NCI-H460 (cell line): ENCODE measurements around the gene XYLT1. TPM values are rescaled to one million over a fixed set of nuclear protein-coding genes. Genes with fewer than 3 reads are reported as not detected.

Experiments used
- DNase-seq: peaks from one replicate; pipeline ENCODE4 v3.0.0-alpha.2; 2016; ENCODE audit warnings: low read depth; ENCODE audit errors: extremely low read depth
- total RNA-seq: library from RNA; depleted of rRNA; stranded (reverse); fragments of >200 nt; shearing (Covaris generic); gene quantifications from 2 replicates; pipeline ENCODE4 v1.2.3, GENCODE V29; 2014

Gene XYLT1
- total RNA-seq, 1 experiment from 2014 or later: 27.2 TPM

DNA sequence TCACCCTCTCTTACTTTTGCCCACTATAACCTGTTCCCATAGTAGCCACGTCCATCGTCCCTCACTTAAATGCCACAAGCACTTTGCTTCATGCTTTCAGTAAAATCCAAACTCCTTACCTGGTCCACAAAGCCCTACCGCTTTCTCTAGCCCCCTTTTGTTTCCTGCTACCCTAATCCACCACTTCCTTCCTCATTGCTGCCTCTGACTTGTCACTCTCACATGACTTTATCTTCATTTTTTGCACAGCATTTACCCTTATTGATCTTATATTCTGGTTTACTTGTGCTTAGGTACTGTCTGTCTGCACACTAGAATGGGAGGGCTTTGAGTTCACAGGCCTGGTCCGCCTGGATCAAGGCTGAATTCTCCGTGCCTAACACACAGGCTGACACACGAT, 340.0 kb downstream of the XYLT1 start:
- DNase-seq: no peak

GRCh38 chr16:17129971-17130370, 340.8 kb downstream of the XYLT1 start:
- DNase-seq: no peak

DNA sequence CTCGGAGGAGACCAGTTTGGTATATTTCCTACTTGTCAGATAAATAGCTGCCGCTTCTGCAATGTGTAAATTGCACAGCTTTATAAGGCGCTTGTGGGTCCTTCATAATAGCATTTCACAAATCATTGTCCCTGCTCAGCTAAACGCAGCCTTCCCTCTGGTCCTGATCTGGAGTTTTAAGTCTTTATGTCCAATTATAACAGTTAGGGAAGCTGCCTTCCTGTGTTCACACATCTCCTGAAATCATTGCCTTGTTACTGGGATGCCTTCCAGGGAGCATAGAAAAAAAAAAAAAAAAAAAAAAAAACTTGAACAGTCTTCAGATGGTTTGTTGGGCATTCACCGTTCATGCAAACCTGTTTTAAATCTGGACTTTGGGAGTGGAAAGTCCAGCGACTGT, 342.0 kb downstream of the XYLT1 start:
- DNase-seq: no peak

DNA sequence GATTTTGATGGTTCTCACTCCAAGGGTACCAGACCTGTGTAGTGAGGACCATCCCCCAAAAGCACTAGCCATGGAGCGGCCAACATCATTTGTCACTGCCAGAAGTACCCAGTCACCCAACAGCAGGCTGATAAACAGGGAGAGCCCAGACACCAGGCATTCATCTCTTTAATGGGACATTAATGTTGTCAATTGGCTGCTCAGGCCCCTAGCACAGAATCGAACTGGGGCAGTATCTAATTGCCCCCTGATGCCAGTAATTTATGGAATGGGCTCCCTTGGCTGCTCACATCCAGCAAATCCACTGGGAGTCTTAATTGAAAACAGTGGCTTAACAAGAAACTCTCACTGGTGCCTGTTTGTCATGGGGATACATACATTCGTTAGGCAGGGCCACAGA, 344.6 kb downstream of the XYLT1 start:
- no peak for DNase-seq

DNA sequence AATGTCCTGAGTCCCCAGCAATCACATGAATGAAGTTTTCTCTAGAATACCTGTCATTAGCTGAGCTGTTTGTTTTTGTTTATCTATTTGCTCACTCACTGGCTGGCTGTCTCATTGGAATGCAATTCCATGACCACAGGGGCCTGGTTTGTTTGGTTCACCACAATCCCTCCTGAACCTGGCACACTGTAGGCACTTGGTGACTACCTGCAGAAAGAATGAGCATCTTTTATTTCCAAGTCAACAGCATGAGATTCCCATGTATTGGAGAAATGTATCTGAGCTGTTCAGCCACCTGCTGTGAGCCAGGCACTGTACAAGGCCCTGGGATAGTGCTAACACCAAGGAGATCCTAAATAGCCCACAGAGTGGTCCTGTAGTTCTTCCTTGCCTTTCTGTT, 345.1 kb downstream of the XYLT1 start:
- no peak for DNase-seq

DNA sequence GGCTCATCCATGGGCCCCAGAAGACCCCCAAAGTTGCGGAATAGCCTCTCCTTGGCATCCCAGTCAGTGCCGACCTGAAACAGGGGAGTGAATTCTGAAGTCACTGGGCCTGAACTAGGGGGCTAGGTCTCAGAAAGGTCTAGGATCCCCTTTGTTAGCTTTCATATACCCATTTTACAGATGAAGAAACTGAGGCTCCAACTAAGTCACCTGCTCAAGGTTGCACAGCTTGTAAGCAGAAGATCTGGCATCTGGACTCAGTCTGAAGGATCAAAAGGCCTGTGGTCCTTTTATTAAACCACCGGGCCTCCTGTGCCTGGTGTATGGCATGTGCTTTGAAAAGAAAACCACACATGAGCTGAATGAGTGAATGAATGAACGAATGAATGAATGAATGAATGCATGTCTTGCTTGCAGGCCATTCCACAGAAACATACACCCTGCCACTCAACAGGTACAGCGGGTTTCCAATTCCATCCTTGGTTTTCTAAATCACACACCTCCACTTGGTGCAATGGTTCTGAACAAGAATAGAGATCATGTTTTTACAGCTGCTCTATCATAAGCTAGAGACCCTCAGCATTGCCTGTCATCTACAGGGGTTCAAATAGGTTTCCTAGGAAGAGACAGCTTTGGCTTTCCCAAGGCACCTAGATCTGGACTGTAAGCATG, 352.7 kb downstream of the XYLT1 start:
- DNase-seq: no peak

GRCh38 chr16:17116595-17117322, 354.0 kb downstream of the XYLT1 start:
- DNase-seq: no peak

GRCh38 chr16:17109413-17109812, 361.3 kb downstream of the XYLT1 start:
- DNase-seq: no peak

- DNase-seq: no peak
Observed at GRCh38 chr16:17108596-17108995, 362.2 kb downstream of the XYLT1 start.

DNA sequence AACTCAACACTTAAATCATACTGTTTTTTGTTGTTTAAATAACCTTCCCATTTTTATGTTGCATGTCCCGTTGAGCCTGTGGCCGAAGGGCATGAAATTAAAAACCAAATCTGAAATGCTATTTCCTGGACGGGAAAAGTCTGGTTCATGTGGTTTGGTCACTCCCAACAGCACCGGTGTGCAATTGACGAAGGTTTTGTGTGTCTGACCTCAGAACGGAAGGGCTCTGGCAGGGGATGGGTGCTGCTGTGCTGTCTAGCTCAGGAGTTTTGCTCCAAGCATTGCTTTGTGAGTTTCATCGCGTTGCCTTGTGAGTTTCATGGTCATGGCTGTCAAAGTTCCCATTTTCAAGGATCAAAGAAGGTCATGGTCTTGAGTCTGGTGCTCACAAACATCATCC, 363.3 kb downstream of the XYLT1 start:
- DNase-seq: peak; percentile 83

GRCh38 chr16:17106243-17106791, 364.4 kb downstream of the XYLT1 start:
- peak; percentile 33 for DNase-seq

DNA sequence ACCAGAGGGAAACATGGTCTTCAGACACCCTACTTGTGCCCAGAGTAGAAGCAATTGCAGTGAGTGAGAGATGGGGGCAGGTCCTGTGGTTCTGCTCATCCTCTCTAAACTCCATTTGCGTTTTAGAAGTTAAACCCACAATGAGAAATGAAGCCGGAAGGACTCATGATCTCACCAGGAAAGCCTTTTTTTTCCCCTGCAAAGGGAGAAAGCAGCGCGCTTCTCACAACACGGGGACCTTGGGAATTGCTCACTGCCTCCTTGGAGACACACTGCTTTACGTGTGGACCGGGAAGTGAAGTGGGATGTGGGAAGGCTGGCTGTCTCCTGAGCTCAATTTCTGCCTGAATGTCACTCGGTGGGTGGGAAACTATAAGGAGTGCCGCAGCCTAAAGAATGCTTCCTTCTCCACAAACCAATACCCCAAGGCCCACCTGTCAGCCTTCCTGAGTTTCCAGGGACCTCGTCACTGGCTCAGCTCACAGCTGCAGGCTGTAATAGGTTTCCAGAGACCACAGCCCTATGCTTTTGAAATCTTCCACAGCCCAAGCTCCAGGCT, 365.4 kb downstream of the XYLT1 start:
- peak; percentile 42 for DNase-seq

GRCh38 chr16:17104654-17105053, 366.1 kb downstream of the XYLT1 start:
- DNase-seq: peak; percentile 33

GRCh38 chr16:17103216-17103615, 367.5 kb downstream of the XYLT1 start:
- no peak for DNase-seq

DNA sequence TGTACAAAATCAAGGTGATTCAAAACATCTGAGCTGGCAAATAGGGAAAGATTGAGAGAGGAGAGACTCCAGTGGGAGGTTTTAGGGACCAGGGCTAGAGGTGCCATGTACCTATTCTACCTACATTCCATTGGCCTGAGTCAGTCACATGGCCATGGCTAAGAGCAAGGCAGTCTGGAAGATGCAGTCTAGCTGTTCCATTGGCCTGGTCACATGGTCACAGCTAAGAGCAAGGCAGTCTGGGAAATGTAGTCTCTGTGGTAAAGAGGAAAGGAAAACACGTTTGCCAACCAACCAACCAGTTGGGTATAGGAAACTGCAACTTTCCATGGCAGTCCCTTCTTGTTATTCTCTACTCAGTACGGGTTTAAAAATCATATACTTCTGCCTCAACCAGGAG, 369.1 kb downstream of the XYLT1 start:
- DNase-seq: no peak

- no peak for DNase-seq
Observed at GRCh38 chr16:17098685-17099084, 372.1 kb downstream of the XYLT1 start.

- no peak for DNase-seq
Observed at GRCh38 chr16:17084130-17084529, 386.6 kb downstream of the XYLT1 start.

DNA sequence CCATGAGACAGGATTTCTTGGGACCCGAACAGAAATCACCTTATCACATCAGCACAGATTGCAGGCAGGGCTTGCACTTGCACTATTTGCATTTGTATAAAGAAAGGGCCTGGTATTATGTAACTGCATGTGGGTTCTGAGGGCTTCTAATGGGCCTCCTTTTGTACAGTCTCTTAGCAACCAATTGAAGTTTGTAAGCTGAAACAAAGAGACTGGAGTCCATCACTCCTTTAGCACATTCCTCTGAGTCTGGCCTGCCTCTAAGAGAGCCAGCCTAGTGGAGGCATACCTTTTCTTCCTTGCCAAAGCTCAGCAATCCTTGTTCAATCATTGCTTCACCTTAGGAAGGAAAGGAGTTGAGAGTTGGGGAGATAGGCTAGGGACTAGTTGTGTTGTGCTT, 387.1 kb downstream of the XYLT1 start:
- no peak for DNase-seq

- no peak for DNase-seq
Observed at GRCh38 chr16:17082095-17082882, 388.5 kb downstream of the XYLT1 start.

- no peak for DNase-seq
Observed at GRCh38 chr16:17080105-17080504, 390.7 kb downstream of the XYLT1 start.
